Activated T-cell treated with anti-CD3 and anti-CD28 coated beads, Interleukin-2, amount 50 U/mL, for 1 hour (primary cell): ENCODE data around the gene GLT8D2.

Experiments used
- DNase-seq: peaks from one replicate; pipeline ENCODE4 v3.0.0-alpha.2; 2020

The GLT8D2 gene

GRCh38 chr12:103944964-103945363, 105.0 kb downstream of the GLT8D2 start:
- DNase-seq, result no peak
